Large intestine (tissue), 3 donors: ENCODE results near the gene CLEC16A. TPM values are rescaled to one million over a fixed set of nuclear protein-coding genes. Genes with fewer than 3 reads are reported as not detected.

ENCODE experiments used
- DNase-seq, 2 donors: peaks; one replicate each; pipeline versions ENCODE4 v3.0.0 to v3.0.0-alpha.2; 2013
- H3K27ac ChIP-seq: one replicate; pipeline ENCODE4 v1.5.1; 2013; ENCODE audit warnings: low read length
- H3K27me3 ChIP-seq: 2 replicates; pipeline ENCODE4 v1.6.1; 2013; ENCODE audit warnings: low read length; ENCODE audit not compliant: control insufficient read depth, insufficient read depth
- H3K36me3 ChIP-seq: 2 replicates; pipeline ENCODE4 v1.6.1; 2013; ENCODE audit warnings: low read length; ENCODE audit not compliant: control insufficient read depth, insufficient read depth
- H3K4me1 ChIP-seq: one replicate; pipeline ENCODE4 v1.6.1; 2013; ENCODE audit warnings: low read length; ENCODE audit not compliant: control insufficient read depth, insufficient read depth
- H3K4me3 ChIP-seq: one replicate; pipeline ENCODE4 v1.5.1; 2013; ENCODE audit warnings: low read length
- H3K9me3 ChIP-seq: one replicate; pipeline ENCODE4 v1.6.1; 2013; ENCODE audit warnings: mild to moderate bottlenecking, low read depth, low read length, moderate library complexity; ENCODE audit not compliant: control insufficient read depth
- WGBS: methylation state at CpG from one replicate; pipeline ENCODE4 v1.1.5; 2013; ENCODE audit warnings: low lambda C conversion rate; ENCODE audit not compliant: insufficient coverage; 5-methylcytosine and 5-hydroxymethylcytosine counted together
- polyA plus RNA-seq: library from polyadenylated mRNA; unstranded; fragments of 120-200 nt; gene quantifications from one replicate; pipeline ENCODE4 v1.2.1, GENCODE V29; 2013

Gene CLEC16A
- polyA plus RNA-seq, 1 donor: 13.2 TPM

GRCh38 chr16:11168386-11169051 lies 224.2 kb downstream of the CLEC16A start:
- no peak for DNase-seq
- Histone ChIP-seq H3K27me3 (no peaks in the 10 kb centered on the region), H3K4me3 (no peak overlapping the region), H3K36me3 (peaks cover 26% of the 10 kb centered on the region), H3K27ac (no peak overlapping the region), H3K4me1 (no peaks in the 10 kb centered on the region), H3K9me3 (no peaks in the 10 kb centered on the region)
- no CpG with 5 or more reads among the region's 9 CpGs for WGBS

- no peak for DNase-seq
- H3K27me3 ChIP-seq: no peaks in the 10 kb centered on the region
- WGBS: no CpG with 5 or more reads among the region's 4 CpGs
- H3K36me3 ChIP-seq: peaks cover 35% of the 10 kb centered on the region
- H3K4me1 ChIP-seq: no peaks in the 10 kb centered on the region
- no peak overlapping the region for H3K27ac ChIP-seq
- H3K9me3 ChIP-seq: no peaks in the 10 kb centered on the region
- H3K4me3 ChIP-seq: no peak overlapping the region
Measured at GRCh38 chr16:11169641-11170040, 225.3 kb downstream of the CLEC16A start.

- Histone ChIP-seq H3K27me3 (no peaks in the 10 kb centered on the region), H3K27ac (no peak overlapping the region), H3K36me3 (peaks cover 35% of the 10 kb centered on the region), H3K4me3 (no peak overlapping the region), H3K9me3 (no peaks in the 10 kb centered on the region), H3K4me1 (no peaks in the 10 kb centered on the region)
- WGBS: no CpG with 5 or more reads among the region's 7 CpGs
- DNase-seq: no peak
Measured at GRCh38 chr16:11170201-11170600, 225.8 kb downstream of the CLEC16A start.

GRCh38 chr16:11170696-11171447 lies 226.5 kb downstream of the CLEC16A start:
- H3K27ac ChIP-seq: no peak overlapping the region
- no peak for DNase-seq
- H3K4me1 ChIP-seq: no peaks in the 10 kb centered on the region
- H3K9me3 ChIP-seq: no peaks in the 10 kb centered on the region
- no peak overlapping the region for H3K4me3 ChIP-seq
- H3K36me3 ChIP-seq: peaks cover 35% of the 10 kb centered on the region
- no CpG with 5 or more reads among the region's 19 CpGs for WGBS
- H3K27me3 ChIP-seq: no peaks in the 10 kb centered on the region

- Histone ChIP-seq H3K9me3 (no peaks in the 10 kb centered on the region), H3K27me3 (no peaks in the 10 kb centered on the region), H3K4me3 (no peak overlapping the region), H3K4me1 (no peaks in the 10 kb centered on the region), H3K36me3 (peaks cover 34% of the 10 kb centered on the region), H3K27ac (no peak overlapping the region)
- WGBS: no CpG with 5 or more reads among the region's 4 CpGs
- no peak for DNase-seq
Measured at GRCh38 chr16:11171448-11171709, 227.0 kb downstream of the CLEC16A start.

- Histone ChIP-seq H3K4me1 (no peaks in the 10 kb centered on the region), H3K36me3 (peaks cover 29% of the 10 kb centered on the region)
- DNase-seq: no peak
Measured at GRCh38 chr16:11171757-11172299, 227.5 kb downstream of the CLEC16A start.

GRCh38 chr16:11173426-11173825 lies 229.1 kb downstream of the CLEC16A start:
- no CpG with 5 or more reads among the region's 15 CpGs for WGBS
- H3K4me3 ChIP-seq: no peak overlapping the region

More at GRCh38 chr16:11171757-11172299, 227.5 kb downstream of the CLEC16A start:
- WGBS: no CpG with 5 or more reads among the region's 3 CpGs
- H3K9me3 ChIP-seq: no peaks in the 10 kb centered on the region
- no peak overlapping the region for H3K4me3 ChIP-seq
- H3K27ac ChIP-seq: no peak overlapping the region
- no peaks in the 10 kb centered on the region for H3K27me3 ChIP-seq

GRCh38 chr16:11174141-11174540 lies 229.8 kb downstream of the CLEC16A start:
- Histone ChIP-seq H3K27ac (no peak overlapping the region), H3K27me3 (no peaks in the 10 kb centered on the region), H3K4me1 (no peaks in the 10 kb centered on the region), H3K36me3 (peaks cover 22% of the 10 kb centered on the region), H3K9me3 (no peaks in the 10 kb centered on the region), H3K4me3 (no peak overlapping the region)
- no CpG with 5 or more reads among the region's 26 CpGs for WGBS
- DNase-seq: no peak

More at GRCh38 chr16:11173426-11173825, 229.1 kb downstream of the CLEC16A start:
- Histone ChIP-seq H3K27me3 (no peaks in the 10 kb centered on the region), H3K36me3 (peaks cover 18% of the 10 kb centered on the region), H3K27ac (no peak overlapping the region), H3K4me1 (no peaks in the 10 kb centered on the region), H3K9me3 (no peaks in the 10 kb centered on the region)
- no peak for DNase-seq

- Histone ChIP-seq H3K9me3 (no peaks in the 10 kb centered on the region), H3K27ac (no peak overlapping the region), H3K4me1 (no peaks in the 10 kb centered on the region), H3K27me3 (no peaks in the 10 kb centered on the region), H3K4me3 (no peak overlapping the region), H3K36me3 (peaks cover 29% of the 10 kb centered on the region)
- DNase-seq: no peak
- WGBS: no CpG with 5 or more reads among the region's 7 CpGs
Measured at GRCh38 chr16:11175106-11175786, 230.9 kb downstream of the CLEC16A start.

- no peaks in the 10 kb centered on the region for H3K9me3 ChIP-seq
- H3K27ac ChIP-seq: no peak overlapping the region
- H3K4me3 ChIP-seq: no peak overlapping the region
- DNase-seq: no peak
- peaks cover 28% of the 10 kb centered on the region for H3K36me3 ChIP-seq
- H3K27me3 ChIP-seq: no peaks in the 10 kb centered on the region
- 93% methylated on average over 3 of the region's 11 CpGs for WGBS
- H3K4me1 ChIP-seq: no peaks in the 10 kb centered on the region
Measured at GRCh38 chr16:11175787-11176341, 231.5 kb downstream of the CLEC16A start.
